ENCODE measurements around the gene SUDS3.
"Not testable (repeated sequence)": the region's sequence is repeated elsewhere in the genome, so short reads cannot be mapped to it uniquely, and the experiment has no call there.

The SUDS3 gene

GRCh38 chr12:118397708-118398440 lies 21.5 kb downstream of the SUDS3 start:
- DNase-seq (ENCODE audit: low read depth) = peak; percentile 33

DNA sequence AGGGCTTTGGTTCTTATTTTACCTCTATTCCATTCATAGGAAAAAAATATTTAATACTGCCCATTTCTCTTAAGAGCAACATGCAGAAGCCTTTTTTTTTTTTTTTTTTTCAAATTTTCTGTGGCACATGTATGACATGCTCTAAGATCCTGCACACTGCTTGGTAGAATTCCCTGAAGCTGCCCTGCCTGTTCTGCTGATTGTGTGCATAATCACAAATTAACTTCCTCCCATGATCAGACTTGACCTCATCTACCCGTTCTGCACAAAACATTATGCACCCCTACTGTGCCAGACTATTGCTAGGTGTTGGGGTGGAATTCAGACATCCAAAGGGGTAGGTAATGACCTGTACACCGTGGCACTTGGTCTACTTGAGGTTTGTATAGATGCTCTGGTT lies 22.2 kb downstream of the SUDS3 start:
- no peak for DNase-seq (ENCODE audit: low read depth)

DNA sequence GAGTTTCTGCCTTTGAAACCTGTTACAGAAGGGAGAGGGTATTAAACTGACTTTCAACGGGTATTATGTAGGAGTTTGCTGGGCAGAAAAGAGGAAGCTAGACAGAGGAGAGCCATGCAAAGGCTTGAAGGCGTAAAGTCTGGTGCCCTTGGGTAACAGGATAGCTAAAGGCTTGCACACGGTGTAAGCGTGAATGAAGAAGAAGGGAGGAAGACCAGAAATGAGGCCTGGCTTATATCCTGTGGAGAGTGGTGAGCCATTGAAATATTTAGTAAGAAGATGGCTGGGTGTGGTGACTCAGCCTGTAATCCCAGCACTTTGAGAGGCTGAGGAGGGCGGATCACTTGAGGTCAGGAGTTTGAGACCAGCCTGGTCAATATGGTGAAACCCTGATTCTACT lies 22.6 kb downstream of the SUDS3 start:
- peak; percentile 34 for DNase-seq (ENCODE audit: low read depth)

- DNase-seq (ENCODE audit: low read depth) = peak; percentile 95
These were observed 25.9 kb downstream of the SUDS3 start for GRCh38 chr12:118402251-118402650.

GRCh38 chr12:118404876-118405521 lies 28.6 kb downstream of the SUDS3 start:
- DNase-seq (ENCODE audit: low read depth) = peak; percentile 65

- not testable (repeated sequence) for DNase-seq (ENCODE audit: low read depth)
These were observed 31.9 kb downstream of the SUDS3 start for GRCh38 chr12:118408241-118408640.

GRCh38 chr12:118409834-118410233 lies 33.5 kb downstream of the SUDS3 start:
- no peak for DNase-seq (ENCODE audit: low read depth)

GRCh38 chr12:118417942-118418341 lies 41.6 kb downstream of the SUDS3 start:
- DNase-seq (ENCODE audit: low read depth) = no peak

DNA sequence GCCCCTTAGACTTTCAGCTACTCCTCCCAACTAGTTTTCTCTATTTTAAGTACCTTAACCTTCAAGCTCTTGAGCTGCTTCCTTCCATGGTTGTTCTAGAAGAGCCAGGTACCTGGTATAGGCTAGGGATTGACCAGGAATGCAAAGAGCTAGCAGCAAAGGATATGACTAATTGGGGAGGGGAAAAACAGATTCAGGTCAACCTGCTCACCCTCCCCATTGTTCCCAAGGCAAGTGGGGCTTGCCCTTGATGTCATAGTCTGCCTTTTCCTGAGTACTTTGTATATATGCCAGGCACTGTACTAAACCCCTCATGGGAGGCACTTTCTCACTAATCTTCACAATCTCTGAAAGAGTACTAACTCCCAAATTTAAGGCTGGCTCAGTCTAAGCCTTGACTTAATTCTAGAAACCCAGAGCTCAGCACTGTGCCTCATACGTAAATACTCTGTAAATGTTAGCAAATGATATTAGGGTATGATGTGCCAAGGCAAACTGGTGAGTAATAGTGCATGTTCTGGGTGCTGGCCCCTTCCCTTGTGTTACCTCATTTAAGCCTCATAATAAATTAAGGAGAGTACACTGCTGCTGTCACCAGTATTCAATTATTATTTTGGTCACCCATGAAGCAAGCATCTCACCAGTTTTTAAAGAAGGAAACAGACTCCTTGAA lies 42.2 kb downstream of the SUDS3 start:
- peak; percentile 14 for DNase-seq (ENCODE audit: low read depth)

DNA sequence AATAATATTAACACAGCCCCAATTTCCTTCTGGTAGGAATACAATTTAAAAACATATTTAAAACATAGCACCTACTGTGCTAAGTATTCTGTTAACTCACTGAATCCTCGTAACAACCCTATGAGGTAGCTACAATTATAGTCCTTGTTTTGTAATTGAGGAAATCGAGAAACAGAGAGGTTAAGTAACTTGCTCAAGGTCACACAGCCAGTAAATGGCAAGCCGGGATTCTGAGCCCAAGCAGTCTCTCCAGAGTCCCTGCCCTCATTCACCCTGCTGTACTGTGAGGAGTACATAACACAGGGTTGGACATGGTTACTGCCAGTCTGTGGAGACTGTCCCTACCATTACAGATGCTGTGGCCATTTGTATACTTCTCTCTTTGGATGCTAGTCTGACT lies 44.3 kb downstream of the SUDS3 start:
- no peak for DNase-seq (ENCODE audit: low read depth)

GRCh38 chr12:118424884-118425283 lies 48.5 kb downstream of the SUDS3 start:
- no peak for DNase-seq (ENCODE audit: low read depth)

DNA sequence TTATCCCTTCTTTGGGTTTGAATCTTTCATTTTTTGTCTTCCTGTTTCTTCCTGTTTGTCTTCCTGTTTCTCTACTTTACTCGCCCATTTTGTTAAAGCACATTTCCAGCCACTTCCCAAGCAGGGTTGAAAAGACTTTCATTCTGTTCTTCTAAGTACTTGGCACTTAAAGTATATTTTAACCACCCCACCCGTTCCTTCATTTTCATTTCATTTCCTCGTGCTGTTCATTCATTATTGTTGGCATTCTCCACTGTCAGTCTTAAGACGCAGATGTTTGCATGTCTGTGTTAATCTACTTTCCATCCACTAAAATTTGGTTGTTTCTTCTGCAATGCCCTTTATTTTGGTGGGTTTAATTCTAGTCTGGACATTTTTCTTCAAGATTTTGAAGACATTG lies 49.0 kb downstream of the SUDS3 start:
- DNase-seq (ENCODE audit: low read depth) = no peak

GRCh38 chr12:118427819-118428218 lies 51.5 kb downstream of the SUDS3 start:
- DNase-seq (ENCODE audit: low read depth) = no peak

DNA sequence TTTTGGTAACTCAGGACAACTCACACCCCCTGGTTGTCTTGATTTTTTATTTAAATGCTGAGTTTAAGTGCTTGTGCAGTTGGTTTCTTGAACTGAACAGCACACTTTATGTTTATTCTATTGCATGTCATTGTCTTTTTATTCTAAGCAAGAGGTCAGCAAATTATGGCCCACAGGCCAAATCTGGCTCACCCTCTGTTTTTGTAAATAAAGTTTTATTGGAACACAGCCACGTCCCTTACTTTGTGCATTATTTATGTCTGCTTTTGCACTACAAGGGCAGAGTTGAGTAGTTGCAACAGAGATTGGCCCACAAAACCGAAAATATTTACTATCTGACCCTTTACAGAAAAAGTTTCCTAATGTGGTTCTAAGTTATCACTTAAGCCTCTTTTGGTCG lies 52.3 kb downstream of the SUDS3 start:
- no peak for DNase-seq (ENCODE audit: low read depth)

GRCh38 chr12:118429688-118430383 lies 53.5 kb downstream of the SUDS3 start:
- no peak for DNase-seq (ENCODE audit: low read depth)

DNA sequence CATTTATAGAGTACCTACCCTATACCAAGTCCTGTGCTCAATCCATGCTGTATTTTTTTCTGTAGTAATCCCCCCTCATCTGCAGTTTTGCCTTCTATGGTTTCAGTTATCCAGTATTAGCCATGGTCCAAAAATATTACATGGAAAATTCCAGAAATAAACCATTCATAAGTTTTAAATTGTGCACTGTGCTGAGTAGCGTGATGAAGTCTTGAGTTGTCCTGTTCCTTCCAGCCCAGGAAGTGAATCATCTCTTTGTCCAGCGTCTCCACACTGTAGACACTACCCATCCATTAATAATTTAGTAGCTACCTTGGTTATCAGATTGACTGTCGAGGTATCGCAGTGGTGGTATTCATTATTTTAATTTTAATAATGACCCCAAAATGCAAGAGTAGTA lies 54.2 kb downstream of the SUDS3 start:
- peak; percentile 29 for DNase-seq (ENCODE audit: low read depth)

DNA sequence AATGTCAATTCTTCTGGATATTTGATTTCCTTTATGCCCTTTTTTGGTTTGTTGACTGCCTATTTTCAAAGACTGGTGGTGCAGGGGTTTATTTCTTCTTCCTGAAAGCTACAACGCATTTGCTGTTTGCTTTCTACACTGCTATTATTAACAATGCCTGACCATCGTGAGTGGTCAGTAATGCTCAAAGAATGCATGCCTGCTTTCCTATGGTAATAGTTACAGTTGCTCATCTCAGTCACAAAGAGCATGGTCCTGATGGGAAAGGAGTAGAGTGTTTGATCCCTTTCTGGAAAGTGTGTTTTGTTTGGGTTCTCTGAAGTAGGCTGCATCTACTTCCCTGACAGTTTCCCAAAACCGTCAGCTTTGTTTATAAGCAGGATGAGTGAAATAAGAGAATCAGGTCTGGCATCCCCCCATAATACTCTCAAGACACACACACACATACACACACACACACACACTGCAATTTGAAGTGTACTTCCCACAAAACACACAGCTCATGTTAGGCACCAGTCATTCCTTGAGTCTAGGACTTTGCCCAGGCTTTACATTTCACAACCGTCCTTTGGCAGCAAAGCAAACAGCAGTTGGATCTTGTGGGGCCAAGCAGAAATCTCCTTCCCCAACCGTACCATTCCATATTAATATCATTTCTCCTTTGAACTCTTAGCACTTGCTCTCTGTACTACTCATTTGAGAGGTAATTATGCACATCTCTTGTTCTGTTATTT lies 56.6 kb downstream of the SUDS3 start:
- DNase-seq (ENCODE audit: low read depth) = peak; percentile 45

DNA sequence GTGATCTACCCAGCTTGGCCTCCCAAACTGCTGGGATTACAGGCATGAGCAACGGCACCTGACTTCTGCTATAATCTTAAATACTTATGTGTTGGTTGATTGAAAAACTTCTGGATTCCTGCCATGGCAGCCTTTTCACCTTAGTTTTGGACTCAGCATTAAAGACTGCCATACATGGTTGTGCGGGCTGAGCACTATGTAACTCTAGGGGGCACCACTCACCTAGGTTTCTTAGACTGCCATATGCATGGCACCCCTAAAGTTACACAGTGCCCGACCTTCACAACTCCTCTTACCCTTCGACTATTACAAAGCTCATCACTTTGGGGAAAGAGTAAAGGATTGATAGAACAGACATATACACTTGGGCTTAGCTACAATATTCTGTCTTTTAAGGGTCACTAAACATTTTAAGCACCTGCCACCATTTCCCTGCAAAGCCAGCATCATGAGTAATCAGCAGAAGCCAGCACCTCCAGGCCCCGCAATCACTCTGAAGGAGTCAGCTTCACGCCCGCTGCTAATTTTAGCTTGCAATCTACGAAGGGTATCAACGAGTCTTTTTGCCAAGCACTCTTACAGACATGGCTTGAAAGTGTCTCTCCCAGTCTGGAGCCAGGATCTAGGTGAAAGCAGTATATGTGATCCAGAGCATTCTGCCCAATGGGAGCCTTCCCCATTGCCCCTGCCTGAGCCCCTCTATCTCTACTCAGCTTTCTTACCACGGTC lies 59.8 kb downstream of the SUDS3 start:
- DNase-seq (ENCODE audit: low read depth) = peak; percentile 28

DNA sequence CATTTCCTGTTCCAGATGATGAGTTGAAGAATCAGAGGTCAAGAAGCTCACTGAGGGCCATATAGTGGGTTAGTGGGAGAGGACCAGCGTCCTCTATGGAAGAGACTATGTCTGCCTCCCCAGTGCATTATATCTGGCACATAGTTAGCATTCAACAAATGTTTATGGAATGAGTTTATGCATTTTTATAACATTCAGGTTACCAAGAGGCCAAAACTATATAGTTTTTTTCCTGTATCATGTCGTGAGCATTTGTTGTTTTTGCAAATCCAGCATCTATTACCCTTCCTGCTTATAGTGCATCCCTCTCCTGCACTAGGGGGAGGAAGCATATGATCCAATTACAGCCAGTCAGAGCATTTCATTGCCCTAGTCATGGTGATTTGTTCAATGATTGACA lies 60.6 kb downstream of the SUDS3 start:
- DNase-seq (ENCODE audit: low read depth) = peak; percentile 74

GRCh38 chr12:118439068-118439467 lies 62.7 kb downstream of the SUDS3 start:
- DNase-seq (ENCODE audit: low read depth) = no peak

DNA sequence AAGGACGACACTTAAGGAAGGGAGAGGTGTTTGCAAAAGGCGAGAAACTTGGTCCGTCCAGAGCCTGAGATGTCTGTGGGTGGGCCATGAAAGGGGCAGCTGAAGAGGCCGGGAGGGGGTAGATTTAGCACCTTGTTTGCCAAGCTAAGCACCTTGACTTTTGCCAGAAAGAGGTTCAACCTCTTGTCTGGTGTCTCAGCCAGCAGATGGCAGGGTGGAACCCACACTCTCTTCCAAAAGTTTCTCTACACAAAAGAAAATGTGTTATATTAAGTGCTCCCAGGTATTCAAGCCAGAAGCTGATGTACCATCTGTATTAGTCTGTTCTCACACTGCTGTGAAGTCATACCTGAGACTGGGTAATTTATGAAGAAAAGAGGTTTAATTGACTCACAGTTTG lies 69.9 kb downstream of the SUDS3 start:
- no peak for DNase-seq (ENCODE audit: low read depth)
